ENCODE measurements around the gene ITPR2.

Gene ITPR2

GRCh38 chr12:26654623-26655022 lies 178.4 kb downstream of the ITPR2 start:
- TF ChIP-seq, protein P1, sequence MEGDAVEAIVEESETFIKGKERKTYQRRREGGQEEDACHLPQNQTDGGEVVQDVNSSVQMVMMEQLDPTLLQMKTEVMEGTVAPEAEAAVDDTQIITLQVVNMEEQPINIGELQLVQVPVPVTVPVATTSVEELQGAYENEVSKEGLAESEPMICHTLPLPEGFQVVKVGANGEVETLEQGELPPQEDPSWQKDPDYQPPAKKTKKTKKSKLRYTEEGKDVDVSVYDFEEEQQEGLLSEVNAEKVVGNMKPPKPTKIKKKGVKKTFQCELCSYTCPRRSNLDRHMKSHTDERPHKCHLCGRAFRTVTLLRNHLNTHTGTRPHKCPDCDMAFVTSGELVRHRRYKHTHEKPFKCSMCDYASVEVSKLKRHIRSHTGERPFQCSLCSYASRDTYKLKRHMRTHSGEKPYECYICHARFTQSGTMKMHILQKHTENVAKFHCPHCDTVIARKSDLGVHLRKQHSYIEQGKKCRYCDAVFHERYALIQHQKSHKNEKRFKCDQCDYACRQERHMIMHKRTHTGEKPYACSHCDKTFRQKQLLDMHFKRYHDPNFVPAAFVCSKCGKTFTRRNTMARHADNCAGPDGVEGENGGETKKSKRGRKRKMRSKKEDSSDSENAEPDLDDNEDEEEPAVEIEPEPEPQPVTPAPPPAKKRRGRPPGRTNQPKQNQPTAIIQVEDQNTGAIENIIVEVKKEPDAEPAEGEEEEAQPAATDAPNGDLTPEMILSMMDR (IDR thresholded peaks at IDR 0.05; ENCODE audit: poor library complexity, severe bottlenecking): no peak
- DNase-seq (ENCODE audit: low spot score) (no peak), ATAC-seq (ENCODE audit: low read depth) (no peak)
- H3K36me3 ChIP-seq (ENCODE audit: low read depth): no peaks in the 10 kb centered on the region
- H3K27ac ChIP-seq (ENCODE audit: poor library complexity, severe bottlenecking): no peak overlapping the region
- H3K9me3 ChIP-seq (ENCODE audit: severe bottlenecking): no peaks in the 10 kb centered on the region
- no peaks in the 10 kb centered on the region for H3K4me1 ChIP-seq (ENCODE audit: insufficient read depth, poor library complexity, severe bottlenecking)
- no peaks in the 10 kb centered on the region for H3K27me3 ChIP-seq (ENCODE audit: insufficient read depth, poor library complexity, severe bottlenecking)
- H3K4me3 ChIP-seq (ENCODE audit: severe bottlenecking): no peak overlapping the region

- ATAC-seq (ENCODE audit: low read depth) (no peak), DNase-seq (ENCODE audit: low spot score) (no peak)
- H3K9me3 ChIP-seq (ENCODE audit: severe bottlenecking): no peaks in the 10 kb centered on the region
- no peaks in the 10 kb centered on the region for H3K36me3 ChIP-seq (ENCODE audit: low read depth)
- no peak overlapping the region for H3K27ac ChIP-seq (ENCODE audit: poor library complexity, severe bottlenecking)
- TF ChIP-seq, protein P1 (IDR thresholded peaks at IDR 0.05; ENCODE audit: poor library complexity, severe bottlenecking): peak; percentile 32
- no peak overlapping the region for H3K4me3 ChIP-seq (ENCODE audit: severe bottlenecking)
- H3K27me3 ChIP-seq (ENCODE audit: insufficient read depth, poor library complexity, severe bottlenecking): no peaks in the 10 kb centered on the region
- peaks cover 3% of the 10 kb centered on the region for H3K4me1 ChIP-seq (ENCODE audit: insufficient read depth, poor library complexity, severe bottlenecking)
Measured at GRCh38 chr12:26651566-26652188, 181.3 kb downstream of the ITPR2 start.

- TF ChIP-seq, protein P1 (IDR thresholded peaks at IDR 0.05; ENCODE audit: poor library complexity, severe bottlenecking): no peak
- peaks cover 3% of the 10 kb centered on the region for H3K4me1 ChIP-seq (ENCODE audit: insufficient read depth, poor library complexity, severe bottlenecking)
- H3K27ac ChIP-seq (ENCODE audit: poor library complexity, severe bottlenecking): no peak overlapping the region
- H3K4me3 ChIP-seq (ENCODE audit: severe bottlenecking): no peak overlapping the region
- no peaks in the 10 kb centered on the region for H3K9me3 ChIP-seq (ENCODE audit: severe bottlenecking)
- DNase-seq (ENCODE audit: low spot score) (no peak), ATAC-seq (ENCODE audit: low read depth) (no peak)
- H3K27me3 ChIP-seq (ENCODE audit: insufficient read depth, poor library complexity, severe bottlenecking): no peaks in the 10 kb centered on the region
- no peaks in the 10 kb centered on the region for H3K36me3 ChIP-seq (ENCODE audit: low read depth)
Measured at GRCh38 chr12:26651036-26651435, 182.0 kb downstream of the ITPR2 start.

DNA sequence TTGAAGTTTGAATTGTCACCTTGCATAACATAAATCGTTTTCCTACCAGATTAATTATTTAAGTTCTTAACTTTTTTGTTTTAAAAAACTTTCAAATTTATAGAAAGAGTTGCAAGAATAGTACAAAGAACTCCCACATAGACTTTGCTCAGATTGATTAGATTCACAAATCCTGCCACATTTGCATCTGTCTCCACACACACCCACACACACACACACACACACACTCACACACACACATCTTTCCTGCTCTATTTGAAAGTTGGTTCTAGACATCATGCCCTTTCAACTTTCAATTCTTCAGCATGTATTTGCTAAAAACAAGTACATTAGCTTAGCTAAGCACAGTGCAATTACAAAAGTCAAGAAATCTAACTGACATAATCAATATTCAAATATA lies 184.0 kb downstream of the ITPR2 start:
- ATAC-seq (ENCODE audit: low read depth): no peak
- Histone ChIP-seq H3K36me3 (ENCODE audit: low read depth) (no peaks in the 10 kb centered on the region), H3K9me3 (ENCODE audit: severe bottlenecking) (no peaks in the 10 kb centered on the region), H3K4me1 (ENCODE audit: insufficient read depth, poor library complexity, severe bottlenecking) (peaks cover 3% of the 10 kb centered on the region), H3K4me3 (ENCODE audit: severe bottlenecking) (no peak overlapping the region), H3K27ac (ENCODE audit: poor library complexity, severe bottlenecking) (no peak overlapping the region), H3K27me3 (ENCODE audit: insufficient read depth, poor library complexity, severe bottlenecking) (no peaks in the 10 kb centered on the region)
- TF ChIP-seq, protein P1 (IDR thresholded peaks at IDR 0.05; ENCODE audit: poor library complexity, severe bottlenecking): no peak
- no peak for DNase-seq (ENCODE audit: low spot score)

DNA sequence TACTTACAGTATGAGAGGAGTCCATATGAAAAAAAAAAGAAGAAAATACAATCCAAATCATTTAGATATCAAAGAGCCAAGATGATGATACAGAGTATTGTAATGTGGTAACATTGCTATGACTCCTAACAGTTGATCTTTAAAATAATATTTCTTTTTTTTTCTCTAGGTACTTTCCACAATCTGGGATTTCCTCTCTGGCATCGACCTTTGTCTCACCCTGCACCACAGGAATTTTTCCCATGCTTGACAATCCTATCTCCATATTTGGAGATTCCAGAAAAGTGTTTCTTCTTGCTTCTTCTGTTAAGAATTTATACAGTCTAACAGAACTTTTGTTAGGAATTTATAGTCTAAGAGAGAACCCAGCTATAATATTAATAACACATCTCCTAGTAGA lies 184.4 kb downstream of the ITPR2 start:
- H3K9me3 ChIP-seq (ENCODE audit: severe bottlenecking): no peaks in the 10 kb centered on the region
- H3K36me3 ChIP-seq (ENCODE audit: low read depth): no peaks in the 10 kb centered on the region
- H3K4me3 ChIP-seq (ENCODE audit: severe bottlenecking): no peak overlapping the region
- H3K4me1 ChIP-seq (ENCODE audit: insufficient read depth, poor library complexity, severe bottlenecking): peaks cover 3% of the 10 kb centered on the region
- peak; percentile 72 for ATAC-seq (ENCODE audit: low read depth)
- TF ChIP-seq, protein P1 (IDR thresholded peaks at IDR 0.05; ENCODE audit: poor library complexity, severe bottlenecking): no peak
- H3K27ac ChIP-seq (ENCODE audit: poor library complexity, severe bottlenecking): no peak overlapping the region
- no peak for DNase-seq (ENCODE audit: low spot score)
- H3K27me3 ChIP-seq (ENCODE audit: insufficient read depth, poor library complexity, severe bottlenecking): no peaks in the 10 kb centered on the region
